Activated naive CD4-positive, alpha-beta T cell treated with anti-CD3 and anti-CD28 coated beads for 36 hours (primary cell): ENCODE results near the gene GBF1. TPM values are rescaled to one million over a fixed set of nuclear protein-coding genes. Genes with fewer than 3 reads are reported as not detected.

Source experiments
- CTCF ChIA-PET: fragments of 350-600 bp; sonication (Branson Sonifier 250); formaldehyde crosslinking; loops from one replicate; lab custom pipeline; 2021; ENCODE audit warnings: antibody characterized with exemption; lab: Charles Lee
- DNase-seq: peaks from one replicate; pipeline ENCODE4 v3.0.0-alpha.2; 2020
- H3K27ac Mint-ChIP-seq: one replicate; pipeline ENCODE4 v1.8.0; 2021; ENCODE audit warnings: mild to moderate bottlenecking, mixed read lengths
- H3K27me3 Mint-ChIP-seq: one replicate; pipeline ENCODE4 v1.8.0; 2021; ENCODE audit warnings: low read depth, mixed read lengths
- H3K36me3 Mint-ChIP-seq: one replicate; pipeline ENCODE4 v1.8.0; 2021; ENCODE audit warnings: low read depth, mixed read lengths
- H3K4me1 Mint-ChIP-seq: one replicate; pipeline ENCODE4 v1.8.0; 2021; ENCODE audit warnings: low read depth, mixed read lengths
- H3K4me3 Mint-ChIP-seq: one replicate; pipeline ENCODE4 v1.8.0; 2021; ENCODE audit warnings: mild to moderate bottlenecking, moderate library complexity, mixed read lengths
- H3K9me3 Mint-ChIP-seq: one replicate; pipeline ENCODE4 v1.8.0; 2021; ENCODE audit warnings: mixed read lengths
- intact Hi-C: fragments of 100-400 bp; cut with micrococcal nuclease; formaldehyde crosslinking; loops from one replicate; pipeline ENCODE4 v1.15.1; 2023
- total RNA-seq, 2 experiments: library from RNA; stranded (reverse); gene quantifications; one replicate each; pipeline ENCODE4 v1.2.3, GENCODE V29; 2021

The GBF1 gene
- total RNA-seq, 2 experiments from 2014 or later: 32.1 to 34.5 TPM

DNA sequence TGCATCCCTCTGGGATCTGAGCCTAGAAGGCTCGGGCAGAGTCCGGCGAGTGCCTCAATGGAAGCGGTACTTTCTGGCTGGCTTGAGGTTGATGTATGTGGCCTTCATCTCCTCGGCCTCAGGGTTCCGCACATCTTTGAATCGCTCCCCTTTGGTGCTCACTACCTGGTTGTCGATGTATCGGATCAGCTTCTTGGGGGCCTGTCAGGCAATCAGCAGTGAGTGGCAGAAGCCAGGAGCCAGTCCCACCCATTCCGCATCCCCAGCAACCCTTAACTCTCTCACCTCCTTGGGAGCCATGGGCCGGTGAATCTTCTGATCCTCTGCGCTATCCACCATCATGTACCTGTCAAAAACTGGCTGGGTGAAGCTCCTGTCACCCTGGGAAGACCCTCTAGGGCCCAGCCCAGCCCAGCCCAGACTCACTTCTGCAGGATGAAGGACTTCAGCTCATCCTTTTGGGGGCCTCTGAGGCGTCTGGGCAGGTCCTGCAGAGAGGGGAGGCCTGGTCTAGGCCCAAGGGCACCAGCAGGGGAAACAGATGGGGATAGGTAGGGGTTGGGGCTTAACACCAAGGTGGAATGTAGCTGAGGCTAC, 178.1 kb downstream of the GBF1 start:
- no peak overlapping the region for H3K4me3 Mint-ChIP-seq
- peaks cover 1% of the 10 kb centered on the region for H3K36me3 Mint-ChIP-seq
- H3K4me1 Mint-ChIP-seq: peaks cover 47% of the 10 kb centered on the region
- no peak for DNase-seq
- intact Hi-C loops: loop anchor here (5.0 kb wide), 1 partner anchor 606 kb away; the partner anchor contains the start of gene OGA
- peaks cover 5% of the 10 kb centered on the region for H3K27me3 Mint-ChIP-seq
- no peaks in the 10 kb centered on the region for H3K9me3 Mint-ChIP-seq
- CTCF ChIA-PET: interaction anchor here (0.6 to 6.1 kb wide), 22 partner anchors 9 to 585 kb away, joined by 3 to 49 read pairs (median 6); partner anchors contain the start of genes C10orf95, CUEDC2, ELOVL3 and NFKB2
- H3K27ac Mint-ChIP-seq: no peak overlapping the region

DNA sequence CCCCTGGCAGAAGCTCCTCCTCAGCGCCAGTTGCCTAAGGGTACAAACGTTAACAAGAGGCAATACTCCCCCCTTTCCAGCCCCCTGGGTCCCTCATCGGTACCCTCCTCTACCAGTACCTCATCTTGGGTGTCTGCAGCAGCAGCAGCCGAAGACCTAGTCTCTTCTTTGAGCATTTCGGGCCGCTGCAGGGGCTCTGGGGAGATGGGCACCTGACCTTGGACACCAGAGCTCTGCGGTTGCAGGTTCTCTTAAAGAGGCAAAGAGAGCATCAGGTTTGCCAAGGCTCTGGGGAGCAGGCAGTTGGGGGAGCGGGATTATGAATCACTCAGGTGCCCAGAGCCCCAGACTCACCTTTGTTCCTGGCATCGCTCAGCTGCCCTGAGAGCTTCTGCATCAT, 178.8 kb downstream of the GBF1 start:
- CTCF ChIA-PET: interaction anchor here (0.6 to 6.1 kb wide), 13 partner anchors 8 to 585 kb away, joined by 3 to 49 read pairs (median 8); partner anchors contain the start of genes C10orf95, CUEDC2 and NFKB2
- Mint-ChIP-seq H3K27ac (peak overlapping the region; percentile 33), H3K9me3 (no peaks in the 10 kb centered on the region), H3K4me3 (no peak overlapping the region), H3K27me3 (peaks cover under 1% of the 10 kb centered on the region), H3K36me3 (peaks cover 1% of the 10 kb centered on the region), H3K4me1 (peaks cover 43% of the 10 kb centered on the region)
- intact Hi-C loops: loop anchor here (5.0 kb wide), 1 partner anchor 607 kb away; the partner anchor contains the start of gene OGA
- DNase-seq: no peak

DNA sequence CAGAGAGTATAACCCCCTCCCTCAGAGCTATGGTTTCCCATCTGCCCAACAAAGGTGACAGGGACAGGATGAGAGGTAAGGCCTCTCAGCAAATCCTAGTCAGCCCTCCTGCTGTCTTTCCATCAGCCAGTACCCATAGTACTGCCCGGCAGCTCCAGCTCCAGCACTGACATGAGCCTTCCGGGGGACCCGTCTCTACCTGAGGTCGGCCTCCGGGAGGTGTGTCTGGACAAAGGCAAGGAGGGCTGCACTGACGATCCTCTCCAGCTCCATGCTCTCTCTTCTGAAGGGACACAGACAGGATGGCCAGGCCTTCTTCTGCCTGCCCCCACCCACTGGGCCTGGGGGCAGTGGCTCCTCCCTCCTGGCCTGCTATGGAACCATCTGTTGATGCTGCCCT, 179.6 kb downstream of the GBF1 start:
- no peak for DNase-seq
- no peaks in the 10 kb centered on the region for H3K27me3 Mint-ChIP-seq
- peaks cover 1% of the 10 kb centered on the region for H3K36me3 Mint-ChIP-seq
- CTCF ChIA-PET: interaction anchor here (0.7 to 6.1 kb wide), 7 partner anchors 11 to 255 kb away, joined by 3 to 49 read pairs (median 8); partner anchors contain the start of gene C10orf95
- peaks cover 36% of the 10 kb centered on the region for H3K4me1 Mint-ChIP-seq
- H3K9me3 Mint-ChIP-seq: no peaks in the 10 kb centered on the region
- H3K4me3 Mint-ChIP-seq: no peak overlapping the region
- no peak overlapping the region for H3K27ac Mint-ChIP-seq
- intact Hi-C loops: loop anchor here (5.0 kb wide), 1 partner anchor 608 kb away; the partner anchor contains the start of gene OGA

DNA sequence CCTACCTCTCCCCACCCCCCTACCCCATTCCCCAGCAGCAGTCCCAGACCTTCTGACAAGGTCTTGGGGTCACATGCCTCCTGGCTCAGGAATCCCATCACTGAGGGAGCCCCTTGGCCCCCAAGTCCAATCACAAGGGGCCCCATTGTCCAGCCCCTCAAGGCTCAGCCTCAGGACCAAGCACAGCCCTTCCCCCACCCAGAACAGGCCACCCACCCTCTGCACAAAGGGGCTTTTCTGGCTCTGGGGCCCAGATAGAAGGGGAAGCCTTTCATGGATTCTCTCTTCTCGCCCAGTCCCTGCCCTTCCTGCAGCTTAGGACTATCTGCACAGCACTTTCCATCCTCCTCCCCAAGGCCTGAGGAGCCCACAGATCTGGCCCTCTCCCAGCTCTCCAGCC, 180.1 kb downstream of the GBF1 start:
- no peak for DNase-seq
- Mint-ChIP-seq H3K36me3 (peaks cover 1% of the 10 kb centered on the region), H3K27ac (no peak overlapping the region), H3K4me3 (no peak overlapping the region), H3K4me1 (peaks cover 30% of the 10 kb centered on the region), H3K9me3 (no peaks in the 10 kb centered on the region), H3K27me3 (no peaks in the 10 kb centered on the region)
- intact Hi-C loops: no loop called here
- CTCF ChIA-PET: interaction anchor here (0.7 to 6.1 kb wide), 4 partner anchors 25 to 74 kb away, joined by 3 to 37 read pairs (median 16); partner anchors contain the start of gene C10orf95

DNA sequence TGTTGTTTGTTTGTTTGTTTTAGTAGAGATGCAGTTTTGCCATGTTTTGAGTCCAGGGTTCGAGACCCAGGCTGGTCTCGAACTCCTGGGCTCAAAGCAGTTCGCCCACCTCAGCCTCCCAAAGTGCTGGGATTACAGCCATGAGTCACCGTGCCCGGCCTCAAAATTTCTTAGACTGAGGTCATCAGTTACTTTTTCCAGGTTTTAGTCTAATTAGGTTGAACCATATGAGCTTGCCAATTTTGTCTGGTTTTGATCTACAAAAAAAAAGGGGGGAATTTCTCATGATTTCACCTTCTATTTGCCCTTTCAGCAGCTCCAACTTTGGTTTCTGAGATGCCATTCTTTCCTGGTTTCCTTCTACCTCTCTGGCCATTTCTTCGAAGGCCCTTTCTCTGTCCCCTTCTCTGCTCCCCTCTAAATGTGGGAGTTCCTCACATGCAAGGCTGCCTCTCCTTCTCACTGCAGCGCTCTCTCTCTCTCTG, 181.5 kb downstream of the GBF1 start:
- H3K36me3 Mint-ChIP-seq: no peaks in the 10 kb centered on the region
- H3K4me1 Mint-ChIP-seq: peaks cover 32% of the 10 kb centered on the region
- no peaks in the 10 kb centered on the region for H3K27me3 Mint-ChIP-seq
- no peaks in the 10 kb centered on the region for H3K9me3 Mint-ChIP-seq
- intact Hi-C loops: no loop called here
- CTCF ChIA-PET: interaction anchor here (0.6 to 6.1 kb wide), 3 partner anchors 29 to 53 kb away, joined by 3 to 37 read pairs (median 3); no protein-coding TSS in a partner anchor
- H3K4me3 Mint-ChIP-seq: no peak overlapping the region
- H3K27ac Mint-ChIP-seq: peak overlapping the region; percentile 64
- peak; percentile 24 for DNase-seq

DNA sequence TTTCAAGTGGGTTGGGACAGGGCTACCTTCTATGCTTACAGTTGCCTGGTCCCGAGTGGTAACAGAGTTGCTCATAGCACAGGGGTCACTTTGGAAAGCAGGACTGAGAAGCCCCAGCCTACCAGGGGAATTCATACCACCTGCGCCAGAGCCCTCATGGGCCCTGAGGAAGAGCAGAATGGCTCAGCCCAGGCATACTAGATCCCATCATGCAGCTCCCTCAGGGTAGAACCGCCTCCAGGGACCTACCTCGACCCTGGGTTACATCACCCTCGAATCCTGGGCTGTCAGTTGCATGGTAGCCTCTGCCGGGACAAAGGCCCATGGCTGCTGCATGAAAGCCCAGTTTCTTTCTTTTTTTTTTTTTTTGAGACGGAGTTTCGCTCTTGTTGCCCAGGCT, 184.1 kb downstream of the GBF1 start:
- Mint-ChIP-seq H3K9me3 (no peaks in the 10 kb centered on the region), H3K27ac (no peak overlapping the region), H3K27me3 (no peaks in the 10 kb centered on the region), H3K4me3 (no peak overlapping the region), H3K4me1 (peaks cover 39% of the 10 kb centered on the region), H3K36me3 (peaks cover 1% of the 10 kb centered on the region)
- intact Hi-C loops: no loop called here
- CTCF ChIA-PET: interaction anchor here (0.7 kb wide), 1 partner anchor 1059 kb away, joined by 3 read pairs; no protein-coding TSS in a partner anchor
- no peak for DNase-seq

GRCh38 chr10:102431452-102432124, 186.3 kb downstream of the GBF1 start:
- Mint-ChIP-seq H3K27ac (peak overlapping the region; percentile 92), H3K27me3 (no peaks in the 10 kb centered on the region), H3K9me3 (no peaks in the 10 kb centered on the region), H3K4me3 (peak overlapping the region; percentile 90), H3K36me3 (peaks cover 1% of the 10 kb centered on the region), H3K4me1 (peaks cover 49% of the 10 kb centered on the region)
- CTCF ChIA-PET: interaction anchor here (1.3 to 1.8 kb wide), 2 partner anchors 8 to 31 kb away, joined by 3 to 17 read pairs; no protein-coding TSS in a partner anchor
- peak; percentile 17 for DNase-seq
- intact Hi-C loops: loop anchor here (1.0 to 2.0 kb wide), 8 partner anchors 10 to 279 kb away; partner anchors contain the start of genes ACTR1A, NFKB2 and NOLC1

Other genes with a start within 250 kb of the GBF1 start
- 10 to 100 TPM; 12.3 to 12.6 TPM for gene ARMH3, start 189.4 kb upstream of the GBF1 start, total RNA-seq
- 1 to 10 TPM; 8.7 to 8.8 TPM for gene HPS6, start 180.2 kb upstream of the GBF1 start, total RNA-seq
- gene LDB1, start 125.2 kb upstream of the GBF1 start, total RNA-seq: 10 to 100 TPM; 46.5 to 46.6 TPM
- 10 to 100 TPM; 54.6 to 55.0 TPM for gene PPRC1, start 112.5 kb upstream of the GBF1 start, total RNA-seq
- gene NOLC1, start 93.1 kb upstream of the GBF1 start, total RNA-seq: 100 to 1,000 TPM; 182 to 194 TPM
- gene ELOVL3, start 19.2 kb upstream of the GBF1 start, total RNA-seq: not detected
- under 1 TPM in 1 of 2 experiments, not detected in 1; 0.14 TPM for gene PITX3, start 4.0 kb upstream of the GBF1 start, total RNA-seq
- 100 to 1,000 TPM; 328 to 345 TPM for gene NFKB2, start 150.2 kb downstream of the GBF1 start, total RNA-seq
- gene PSD, start 173.3 kb downstream of the GBF1 start, total RNA-seq: 1 to 10 TPM; 6.2 to 7.2 TPM
- 10 to 100 TPM in 1 of 2 experiments, 1 to 10 TPM in 1; 9.9 to 10.8 TPM for gene FBXL15, start 175.3 kb downstream of the GBF1 start, total RNA-seq
- 10 to 100 TPM; 63.3 to 64.4 TPM for gene CUEDC2, start 187.0 kb downstream of the GBF1 start, total RNA-seq
- under 1 TPM; 0.14 to 0.15 TPM for gene C10orf95, start 206.0 kb downstream of the GBF1 start, total RNA-seq